H1 (cell line): ENCODE measurements around the gene SLITRK3. TPM values are rescaled to one million over a fixed set of nuclear protein-coding genes. Genes with fewer than 3 reads are reported as not detected.

Source experiments
- CTCF ChIA-PET: fragments of 300-600 bp; sonication (Branson Sonifier 250); formaldehyde crosslinking; loops from one replicate; lab custom pipeline; 2021; ENCODE audit not compliant: partially characterized antibody; lab: Charles Lee
- POLR2A ChIA-PET: fragments of 300-600 bp; sonication (Branson Sonifier 250); formaldehyde crosslinking; loops from one replicate; lab custom pipeline; 2021; ENCODE audit warnings: inconsistent platforms; ENCODE audit not compliant: partially characterized antibody; lab: Charles Lee
- DNase-seq, 2 experiments: peaks; one replicate each; pipeline versions ENCODE4 v3.0.0 to v3.0.0-alpha.2; 2010 to 2022; ENCODE audit warnings: low spot score in 2 of 2, low read depth in 1 of 2, mixed read lengths in 1 of 2
- FAIRE-seq: peaks from 2 replicates; lab custom pipeline; 2011; peaks lifted over from hg19 to GRCh38; lab: Jason Lieb, UNC
- H2AFZ ChIP-seq: 2 replicates; pipeline ENCODE4 v1.8.1; 2012; ENCODE audit warnings: low read length, inconsistent platforms
- H2AK5ac ChIP-seq: 2 replicates; pipeline ENCODE4 v1.6.1; 2013; ENCODE audit warnings: low read depth, low read length
- H2BK120ac ChIP-seq: replicated peaks from 2 replicates; pipeline ENCODE3; 2013; ENCODE audit warnings: low read depth, low read length, inconsistent platforms
- H2BK12ac ChIP-seq: 2 replicates; pipeline ENCODE4 v1.6.1; 2013; ENCODE audit warnings: low read depth, low read length
- H2BK15ac ChIP-seq: 2 replicates; pipeline ENCODE4 v1.6.1; 2013; ENCODE audit warnings: low read length
- H2BK20ac ChIP-seq: 2 replicates; pipeline ENCODE4 v1.6.1; 2013; ENCODE audit warnings: low read length
- H2BK5ac ChIP-seq: 2 replicates; pipeline ENCODE4 v1.6.1; 2013; ENCODE audit warnings: low read depth, low read length
- H3K14ac ChIP-seq: 2 replicates; pipeline ENCODE4 v1.6.1; 2013; ENCODE audit warnings: inconsistent platforms; ENCODE audit not compliant: insufficient read length
- H3K18ac ChIP-seq: 2 replicates; pipeline ENCODE4 v1.6.1; 2013; ENCODE audit warnings: low read length; ENCODE audit errors: extremely low read depth
- H3K23ac ChIP-seq: 2 replicates; pipeline ENCODE4 v1.6.1; 2013; ENCODE audit warnings: inconsistent platforms; ENCODE audit not compliant: insufficient read length
- H3K23me2 ChIP-seq: 2 replicates; pipeline ENCODE4 v1.6.1; 2013; ENCODE audit warnings: low read depth, low read length
- H3K27ac ChIP-seq: 2 replicates; pipeline ENCODE4 v1.6.1; 2011; ENCODE audit warnings: low read depth, low read length, inconsistent platforms
- H3K27me3 ChIP-seq, 4 experiments: replicated peaks in 1 of 4; 1 replicate in 1 of 4; 2 replicates in 3 of 4; pipeline versions ENCODE4 v1.6.1 to v1.8.1; 2011 to 2013; ENCODE audit warnings: low read length in 3 of 4, mild to moderate bottlenecking in 3 of 4, inconsistent platforms in 2 of 4, mixed read lengths in 2 of 4, moderate library complexity in 1 of 4; ENCODE audit not compliant: control insufficient read depth in 3 of 4, insufficient read depth in 3 of 4; ENCODE audit errors: extremely low read depth in 1 of 4
- H3K36me3 ChIP-seq, 4 experiments: 2 replicates each; pipeline versions ENCODE4 v1.6.1 to v1.8.1; 2011 to 2013; ENCODE audit warnings: mild to moderate bottlenecking in 4 of 4, low read length in 3 of 4, moderate library complexity in 2 of 4, control low read depth in 1 of 4, inconsistent platforms in 1 of 4; ENCODE audit not compliant: insufficient read depth in 4 of 4, control insufficient read depth in 2 of 4
- H3K4ac ChIP-seq: replicated peaks from 2 replicates; pipeline ENCODE3; 2013; ENCODE audit warnings: low read length, low read depth, mixed read lengths, inconsistent platforms; ENCODE audit not compliant: insufficient read length
- H3K4me1 ChIP-seq, 4 experiments: replicated peaks in 1 of 4; 1 replicate in 1 of 4; 2 replicates in 3 of 4; pipeline versions ENCODE4 v1.6.1 to v1.8.1; 2011 to 2013; ENCODE audit warnings: low read length in 3 of 4, inconsistent platforms in 2 of 4, mixed read lengths in 1 of 4; ENCODE audit not compliant: insufficient read depth in 4 of 4, control insufficient read depth in 3 of 4
- H3K4me2 ChIP-seq, 2 experiments: 2 replicates each; pipeline versions ENCODE4 v1.6.1 to v1.8.1; 2011 to 2013; ENCODE audit warnings: low read depth in 2 of 2, low read length in 2 of 2, control low read depth in 1 of 2, inconsistent platforms in 1 of 2, mild to moderate bottlenecking in 1 of 2; ENCODE audit not compliant: insufficient read depth in 1 of 2
- H3K4me3 ChIP-seq, 4 experiments: fragments of 200-600, 300-600 bp in 1 of 4; sonication (generic), shearing (Covaris generic), sonication (Bioruptor Twin) in 1 of 4; 2 replicates each; pipeline versions ENCODE4 v1.5.1 to v1.8.1; 2011 to 2016; ENCODE audit warnings: low read length in 4 of 4, low read depth in 3 of 4, control low read depth in 2 of 4, inconsistent platforms in 2 of 4, mild to moderate bottlenecking in 2 of 4, mixed read lengths in 1 of 4, moderate library complexity in 1 of 4; ENCODE audit not compliant: insufficient read depth in 2 of 4; ENCODE audit errors: extremely low read depth in 1 of 4
- H3K56ac ChIP-seq: replicated peaks from 2 replicates; pipeline ENCODE3; 2013; ENCODE audit warnings: low read depth, mild to moderate bottlenecking, mixed read lengths, low read length, inconsistent platforms; ENCODE audit not compliant: insufficient read length
- H3K79me1 ChIP-seq: 2 replicates; pipeline ENCODE4 v1.6.1; 2013; ENCODE audit warnings: low read depth, low read length, control low read depth
- H3K79me2 ChIP-seq, 2 experiments: 2 replicates each; pipeline versions ENCODE4 v1.6.1 to v1.8.1; 2012 to 2013; ENCODE audit warnings: low read length in 2 of 2, mild to moderate bottlenecking in 2 of 2, inconsistent platforms in 1 of 2; ENCODE audit not compliant: insufficient read depth in 2 of 2, control insufficient read depth in 1 of 2
- H3K9ac ChIP-seq, 4 experiments: replicated peaks in 1 of 4; 1 replicate in 1 of 4; 2 replicates in 3 of 4; pipeline versions ENCODE4 v1.6.1 to v1.8.1; 2011 to 2013; ENCODE audit warnings: low read depth in 3 of 4, low read length in 3 of 4, control low read depth in 2 of 4, mild to moderate bottlenecking in 2 of 4, moderate library complexity in 2 of 4, inconsistent platforms in 1 of 4; ENCODE audit errors: extremely low read depth in 1 of 4
- H3K9me3 ChIP-seq, 2 experiments: 2 replicates each; pipeline versions ENCODE4 v1.6.1 to v1.8.1; 2012 to 2013; ENCODE audit warnings: mild to moderate bottlenecking in 2 of 2, moderate library complexity in 2 of 2, control low read depth in 1 of 2, inconsistent platforms in 1 of 2, low read depth in 1 of 2, low read length in 1 of 2, mixed read lengths in 1 of 2; ENCODE audit not compliant: insufficient read depth in 2 of 2
- H4K20me1 ChIP-seq, 2 experiments: replicated peaks in 1 of 2; 2 replicates each; pipeline versions ENCODE3 to v1.8.1; 2011 to 2013; ENCODE audit warnings: inconsistent platforms in 2 of 2, low read length in 2 of 2, mild to moderate bottlenecking in 1 of 2; ENCODE audit not compliant: insufficient read depth in 2 of 2, control insufficient read depth in 1 of 2
- H4K5ac ChIP-seq: 2 replicates; pipeline ENCODE4 v1.6.1; 2013; ENCODE audit warnings: low read length, low read depth, mixed read lengths, inconsistent platforms; ENCODE audit not compliant: insufficient read length
- H4K8ac ChIP-seq: 2 replicates; pipeline ENCODE4 v1.8.0; 2013; ENCODE audit warnings: mild to moderate bottlenecking, moderate library complexity, low read length, inconsistent platforms; ENCODE audit not compliant: insufficient read depth; ENCODE audit errors: extremely low read depth
- H4K91ac ChIP-seq: replicated peaks from 2 replicates; pipeline ENCODE3; 2013; ENCODE audit warnings: low read length, mixed read lengths, inconsistent platforms; ENCODE audit not compliant: insufficient read length
- ASH2L ChIP-seq: fragments of 200-600, 300-600 bp; sonication (generic); IDR thresholded peaks from one replicate; pipeline ENCODE4 v1.7.1; 2017; ENCODE audit warnings: low read length
- WGBS, 2 experiments: shearing (Covaris generic) in 1 of 2; methylation state at CpG; one replicate each; pipeline versions ENCODE4 v1.1.6 to v1.1.7; 2013 to 2015; ENCODE audit warnings: low lambda C conversion rate in 2 of 2, mixed read lengths in 2 of 2, inconsistent platforms in 1 of 2, low coverage in 1 of 2, missing lambda C conversion rate in 1 of 2; ENCODE audit not compliant: insufficient replicate concordance in 2 of 2, insufficient coverage in 1 of 2, insufficient read length in 1 of 2; ENCODE audit errors: extremely low coverage in 1 of 2, missing lambda C conversion rate in 1 of 2; 5-methylcytosine and 5-hydroxymethylcytosine counted together
- polyA plus RNA-seq, 7 experiments: library from polyadenylated mRNA; depleted of rRNA in 3 of 7; stranded (reverse) in 5 of 7; unstranded in 2 of 7; fragments of >200 nt in 5 of 7; fragments of 200-250 nt in 2 of 7; gene quantifications; 1 replicate in 5 of 7; 2 replicates in 1 of 7; 4 replicates in 1 of 7; pipeline versions ENCODE4 v1.2.1 to v1.2.3, GENCODE V29; 2011 to 2013; ENCODE audit warnings: missing spikeins in 2 of 7, mixed read lengths in 2 of 7
- total RNA-seq: library from RNA; stranded (reverse); fragmentation: NEBNext Ultra II Directional; extraction: Animal tissue kit (Norgen Biotek cat#: 25700); gene quantifications from 2 replicates; pipeline ENCODE4 v1.2.1, GENCODE V29; 2021

Gene SLITRK3
- total and polyA plus RNA-seq, 2 of the 8 experiments (the other 6 are each of a cell fraction or from before 2014, with no cell fraction given) = 0.71 to 3.4 TPM

DNA sequence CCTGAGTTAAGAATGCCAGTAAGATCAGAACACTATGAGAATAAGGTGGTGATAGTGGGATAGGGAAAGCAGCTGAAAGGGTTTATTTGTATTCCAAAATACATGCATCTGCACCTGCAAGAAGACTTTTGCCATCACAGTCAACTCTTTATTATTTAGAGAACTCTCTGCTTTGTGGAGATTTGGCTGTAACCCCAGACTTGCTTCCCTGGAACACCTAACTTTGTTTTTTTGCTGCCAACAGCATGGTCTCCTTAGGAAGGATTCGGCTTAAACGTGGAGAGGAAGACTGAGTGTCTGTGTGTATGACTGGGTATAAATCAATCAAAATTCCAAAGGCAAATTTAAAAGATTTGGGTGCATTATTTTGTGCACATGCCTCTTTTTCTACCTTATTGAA lies 21.6 kb upstream of the SLITRK3 start:
- H3K4me1 ChIP-seq = no peaks in the 10 kb centered on the region
- DNase-seq (no peak), FAIRE-seq (no peak)
- no peak overlapping the region for H3K14ac ChIP-seq
- ChIA-PET CTCF (interaction anchor here (1.0 kb wide), 1 partner anchor 11 kb away, joined by 3 read pairs; no protein-coding TSS in a partner anchor), POLR2A (no interaction called here)
- H3K27ac ChIP-seq = no peak overlapping the region
- no peaks in the 10 kb centered on the region for H3K79me2 ChIP-seq
- WGBS, 2 experiments = 63% methylated on average over 2 of the region's 2 CpGs; no CpG with 5 or more reads in 1 of the 2 experiments
- no peaks in the 10 kb centered on the region for H3K79me1 ChIP-seq
- H3K9me3 ChIP-seq = no peaks in the 10 kb centered on the region
- H2AFZ ChIP-seq = peak overlapping the region; percentile 92; the same call in 1 of the 2 replicates
- no peak overlapping the region for H4K91ac ChIP-seq
- no peak overlapping the region for H2BK5ac ChIP-seq
- H2AK5ac ChIP-seq = no peak overlapping the region
- no peaks in the 10 kb centered on the region for H3K27me3 ChIP-seq
- H3K23me2 ChIP-seq = no peaks in the 10 kb centered on the region
- H2BK12ac ChIP-seq = no peak overlapping the region
- no peak overlapping the region for H3K18ac ChIP-seq
- H2BK15ac ChIP-seq = no peak overlapping the region
- H4K8ac ChIP-seq = no peak overlapping the region
- H2BK20ac ChIP-seq = no peak overlapping the region
- H2BK120ac ChIP-seq = no peak overlapping the region
- no peaks in the 10 kb centered on the region for H3K36me3 ChIP-seq
- no peak overlapping the region for H3K56ac ChIP-seq
- H3K4ac ChIP-seq = no peak overlapping the region
- H3K9ac ChIP-seq = no peak overlapping the region
- no peak for TF ChIP-seq ASH2L
- no peak overlapping the region for H3K23ac ChIP-seq
- no peak overlapping the region for H3K4me2 ChIP-seq
- H4K5ac ChIP-seq = no peak overlapping the region
- no peaks in the 10 kb centered on the region for H4K20me1 ChIP-seq
- no peak overlapping the region for H3K4me3 ChIP-seq
